GM23248 (cell line): ENCODE measurements around the gene PRDX2.

ENCODE experiments used
- EZH2 ChIP-seq: fragments of 200-600 bp; sonication (generic); IDR thresholded peaks from 2 replicates; pipeline ENCODE4 v1.6.1; 2018; ENCODE audit warnings: antibody characterized with exemption, mild to moderate bottlenecking; ENCODE audit not compliant: insufficient read depth, poor library complexity, severe bottlenecking
- EZH2phosphoT487 ChIP-seq: fragments of 200-600 bp; sonication (generic); IDR thresholded peaks from 2 replicates; pipeline ENCODE4 v1.6.1; 2018; ENCODE audit warnings: antibody characterized with exemption, moderate library complexity, mild to moderate bottlenecking, low read depth; ENCODE audit not compliant: insufficient read depth

DNA sequence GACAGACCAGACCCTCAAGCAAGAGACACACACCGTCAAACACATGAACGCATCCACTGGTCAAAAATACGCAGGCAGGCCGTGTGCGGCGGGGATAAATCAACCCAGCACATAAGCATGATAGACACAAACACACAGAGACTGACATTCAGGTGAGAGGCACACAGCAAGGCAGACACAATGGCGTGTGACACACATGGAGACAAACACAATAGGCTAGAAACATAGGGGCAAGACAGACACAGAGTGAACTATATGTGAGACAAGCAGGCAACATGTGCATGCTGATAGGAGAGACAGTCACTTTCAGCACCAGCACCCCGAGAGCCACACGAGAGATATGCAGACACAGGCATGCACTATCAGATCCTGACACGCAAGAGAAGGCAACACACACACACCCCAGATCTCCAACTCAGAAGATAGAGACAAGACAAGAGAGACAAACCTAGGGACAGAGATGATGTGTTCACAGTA is 17.2 kb downstream of the PRDX2 start:
- TF ChIP-seq EZH2phosphoT487 = no peak
- no peak for TF ChIP-seq EZH2
